ENCODE results near the gene TXNRD1.

The TXNRD1 gene

GRCh38 chr12:104384141-104384880 is 168.7 kb downstream of the TXNRD1 start (continued):
- TF ChIP-seq PPARA (CRISPR knock-in tag; IDR thresholded peaks at IDR 0.05; ENCODE audit: borderline replicate concordance) (no peak), TSHZ2 (CRISPR knock-in tag; IDR thresholded peaks at IDR 0.05) (no peak), BACH2 (CRISPR knock-in tag; IDR thresholded peaks at IDR 0.05; ENCODE audit: borderline replicate concordance) (no peak)

DNA sequence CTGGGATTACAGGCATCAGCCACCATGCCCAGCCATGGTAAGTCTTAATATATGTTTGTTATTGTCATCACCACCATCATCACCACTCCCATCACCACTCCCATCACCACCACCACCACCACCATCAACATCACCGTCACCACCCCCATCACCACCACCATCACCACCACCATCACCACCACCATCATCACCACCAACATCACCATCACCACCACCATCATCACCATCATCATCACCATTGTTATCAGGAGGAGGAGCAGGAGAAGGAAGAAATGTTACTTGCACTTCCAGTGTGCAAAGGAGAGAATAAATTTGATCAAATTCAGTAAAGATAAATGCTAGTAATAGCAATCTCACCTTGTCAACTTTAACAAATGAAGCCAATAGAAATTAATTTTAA is 169.9 kb downstream of the TXNRD1 start:
- TF ChIP-seq PPARA (CRISPR knock-in tag; IDR thresholded peaks at IDR 0.05; ENCODE audit: borderline replicate concordance): no peak
- no peak for TF ChIP-seq TSHZ2 (CRISPR knock-in tag; IDR thresholded peaks at IDR 0.05)
- TF ChIP-seq BACH2 (CRISPR knock-in tag; IDR thresholded peaks at IDR 0.05; ENCODE audit: borderline replicate concordance): no peak
- no peak for TF ChIP-seq TOX (CRISPR knock-in tag; IDR thresholded peaks at IDR 0.05; ENCODE audit: borderline replicate concordance)
- TF ChIP-seq TCF4 (CRISPR knock-in tag; IDR thresholded peaks at IDR 0.05; ENCODE audit: borderline replicate concordance): no peak
- TF ChIP-seq ZNF70 (CRISPR knock-in tag; IDR thresholded peaks at IDR 0.05): no peak
- TF ChIP-seq RARB (CRISPR knock-in tag; IDR thresholded peaks at IDR 0.05): no peak
- no peak for TF ChIP-seq ZC3H10 (CRISPR knock-in tag; IDR thresholded peaks at IDR 0.05)
- no peak for TF ChIP-seq ZNF565 (CRISPR knock-in tag; conservative IDR thresholded peaks at IDR 0.05; ENCODE audit: low read depth)
- TF ChIP-seq, protein P1, sequence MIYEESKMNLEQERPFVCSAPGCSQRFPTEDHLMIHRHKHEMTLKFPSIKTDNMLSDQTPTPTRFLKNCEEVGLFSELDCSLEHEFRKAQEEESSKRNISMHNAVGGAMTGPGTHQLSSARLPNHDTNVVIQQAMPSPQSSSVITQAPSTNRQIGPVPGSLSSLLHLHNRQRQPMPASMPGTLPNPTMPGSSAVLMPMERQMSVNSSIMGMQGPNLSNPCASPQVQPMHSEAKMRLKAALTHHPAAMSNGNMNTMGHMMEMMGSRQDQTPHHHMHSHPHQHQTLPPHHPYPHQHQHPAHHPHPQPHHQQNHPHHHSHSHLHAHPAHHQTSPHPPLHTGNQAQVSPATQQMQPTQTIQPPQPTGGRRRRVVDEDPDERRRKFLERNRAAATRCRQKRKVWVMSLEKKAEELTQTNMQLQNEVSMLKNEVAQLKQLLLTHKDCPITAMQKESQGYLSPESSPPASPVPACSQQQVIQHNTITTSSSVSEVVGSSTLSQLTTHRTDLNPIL (CRISPR knock-in tag; IDR thresholded peaks at IDR 0.05; ENCODE audit: low read depth): no peak
- no peak for TF ChIP-seq ZFP3 (CRISPR knock-in tag; IDR thresholded peaks at IDR 0.05)
- TF ChIP-seq, protein P2, sequence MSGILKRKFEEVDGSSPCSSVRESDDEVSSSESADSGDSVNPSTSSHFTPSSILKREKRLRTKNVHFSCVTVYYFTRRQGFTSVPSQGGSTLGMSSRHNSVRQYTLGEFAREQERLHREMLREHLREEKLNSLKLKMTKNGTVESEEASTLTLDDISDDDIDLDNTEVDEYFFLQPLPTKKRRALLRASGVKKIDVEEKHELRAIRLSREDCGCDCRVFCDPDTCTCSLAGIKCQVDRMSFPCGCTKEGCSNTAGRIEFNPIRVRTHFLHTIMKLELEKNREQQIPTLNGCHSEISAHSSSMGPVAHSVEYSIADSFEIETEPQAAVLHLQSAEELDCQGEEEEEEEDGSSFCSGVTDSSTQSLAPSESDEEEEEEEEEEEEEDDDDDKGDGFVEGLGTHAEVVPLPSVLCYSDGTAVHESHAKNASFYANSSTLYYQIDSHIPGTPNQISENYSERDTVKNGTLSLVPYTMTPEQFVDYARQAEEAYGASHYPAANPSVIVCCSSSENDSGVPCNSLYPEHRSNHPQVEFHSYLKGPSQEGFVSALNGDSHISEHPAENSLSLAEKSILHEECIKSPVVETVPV (CRISPR knock-in tag; IDR thresholded peaks at IDR 0.05): no peak
- no peak for TF ChIP-seq SNAI2 (CRISPR knock-in tag; IDR thresholded peaks at IDR 0.05)
- no peak for TF ChIP-seq GLIS3 (CRISPR knock-in tag; IDR thresholded peaks at IDR 0.05)
- no peak for TF ChIP-seq ZNF8 (CRISPR knock-in tag; IDR thresholded peaks at IDR 0.05)
- no peak for TF ChIP-seq ISL1 (CRISPR knock-in tag; IDR thresholded peaks at IDR 0.05)
- no peak for TF ChIP-seq ARNTL (CRISPR knock-in tag; IDR thresholded peaks at IDR 0.05; ENCODE audit: borderline replicate concordance, low read depth)
- no peak for TF ChIP-seq ESRRG (CRISPR knock-in tag; IDR thresholded peaks at IDR 0.05)
- TF ChIP-seq OSR1 (CRISPR knock-in tag; IDR thresholded peaks at IDR 0.05): no peak
- TF ChIP-seq ZFP30 (CRISPR knock-in tag; IDR thresholded peaks at IDR 0.05): no peak
- ATAC-seq: no peak

GRCh38 chr12:104386461-104386860 is 170.9 kb downstream of the TXNRD1 start:
- no peak for ATAC-seq
- no peak for TF ChIP-seq GLIS3 (CRISPR knock-in tag; IDR thresholded peaks at IDR 0.05)
- TF ChIP-seq BACH2 (CRISPR knock-in tag; IDR thresholded peaks at IDR 0.05; ENCODE audit: borderline replicate concordance): no peak
- TF ChIP-seq ZFP3 (CRISPR knock-in tag; IDR thresholded peaks at IDR 0.05): no peak
- no peak for TF ChIP-seq ZC3H10 (CRISPR knock-in tag; IDR thresholded peaks at IDR 0.05)
- no peak for TF ChIP-seq PATZ1 (CRISPR knock-in tag; IDR thresholded peaks at IDR 0.05; ENCODE audit: borderline replicate concordance)
- no peak for TF ChIP-seq SNAI2 (CRISPR knock-in tag; IDR thresholded peaks at IDR 0.05)
- no peak for TF ChIP-seq TCF4 (CRISPR knock-in tag; IDR thresholded peaks at IDR 0.05; ENCODE audit: borderline replicate concordance)
- no peak for TF ChIP-seq PPARA (CRISPR knock-in tag; IDR thresholded peaks at IDR 0.05; ENCODE audit: borderline replicate concordance)
- no peak for TF ChIP-seq OSR1 (CRISPR knock-in tag; IDR thresholded peaks at IDR 0.05)
- TF ChIP-seq TSHZ2 (CRISPR knock-in tag; IDR thresholded peaks at IDR 0.05): no peak
- TF ChIP-seq ZNF8 (CRISPR knock-in tag; IDR thresholded peaks at IDR 0.05): no peak
- TF ChIP-seq, protein P1 (CRISPR knock-in tag; IDR thresholded peaks at IDR 0.05; ENCODE audit: low read depth): no peak

Data from SK-N-SH treated with all-trans-retinoic acid at 6 μM for 48 hours (cell line).